Gastrocnemius medialis (tissue), 4 donors: Measurements from ENCODE around the gene ANKS1B. TPM values are rescaled to one million over a fixed set of nuclear protein-coding genes. Genes with fewer than 3 reads are reported as not detected.

Experiments
- ATAC-seq, 2 donors: fragments of 150-250 bp; one replicate each; pipeline ENCODE4 v1.9.1; 2016
- DNase-seq, 2 donors: peaks; one replicate each; pipeline ENCODE4 v3.0.0-alpha.2; 2019
- H3K27ac ChIP-seq, 4 donors: fragments of 200-600 bp; sonication (generic); 1 replicate in 1 of 4; 2 replicates in 3 of 4; pipeline ENCODE4 v1.5.1; 2016 to 2018; ENCODE audit warnings: mild to moderate bottlenecking in 2 of 4, moderate library complexity in 1 of 4
- H3K27me3 ChIP-seq, 3 donors: fragments of 200-600 bp; sonication (generic) in 2 of 3; 1 replicate in 1 of 3; 2 replicates in 2 of 3; pipeline versions ENCODE4 v1.5.1 to v1.6.0; 2016 to 2019; ENCODE audit warnings: mild to moderate bottlenecking in 1 of 3, moderate library complexity in 1 of 3
- H3K36me3 ChIP-seq, 2 donors: fragments of 200-600 bp; sonication (generic) in 1 of 2; one replicate each; pipeline ENCODE4 v1.5.1; 2017 to 2018
- H3K4me1 ChIP-seq, 2 donors: fragments of 200-600 bp; sonication (generic) in 1 of 2; one replicate each; pipeline ENCODE4 v1.5.1; 2016 to 2017; ENCODE audit warnings: mild to moderate bottlenecking in 2 of 2
- H3K4me3 ChIP-seq, 4 donors: fragments of 200-600 bp; sonication (generic) in 3 of 4; 1 replicate in 1 of 4; 2 replicates in 3 of 4; pipeline ENCODE4 v1.5.1; 2016 to 2019; ENCODE audit warnings: mild to moderate bottlenecking in 2 of 4
- H3K9me3 ChIP-seq, 3 donors: fragments of 200-600 bp; sonication (generic) in 2 of 3; 1 replicate in 1 of 3; 2 replicates in 2 of 3; pipeline ENCODE4 v1.5.1; 2016 to 2019
- POLR2A ChIP-seq, 2 donors: fragments of 450-650 bp; IDR thresholded peaks; one replicate each; pipeline ENCODE4 v1.6.1; 2017; ENCODE audit warnings: antibody characterized with exemption in 2 of 2, mild to moderate bottlenecking in 2 of 2, moderate library complexity in 2 of 2
- in situ Hi-C, 4 donors: fragments of 200-750 bp; cut with MboI; loops; one replicate each; pipeline versions ENCODE4 v1.15.0 to v1.8.0; 2017; ENCODE audit warnings: low sequenced_read_pairs in 4 of 4
- intact Hi-C: fragments of 100-400 bp; cut with DNase I; formaldehyde crosslinking; loops from one replicate; pipeline ENCODE4 v1.15.1; 2023; ENCODE audit warnings: low total_unique reads
- total RNA-seq, 4 donors: library from RNA; depleted of rRNA; stranded (reverse); fragments of >200 nt; gene quantifications; one replicate each; pipeline versions ENCODE4 v1.1.0 to v1.2.3, GENCODE V29; 2016
- TF ChIP-seq, protein P1 (sequence below), 5 experiments: fragments of 450-650 bp in 3 of 5; fragments of 200-600 bp in 2 of 5; sonication (generic) in 2 of 5; IDR thresholded peaks in 4 of 5; conservative IDR thresholded peaks in 1 of 5; 1 replicate in 4 of 5; 2 replicates in 1 of 5; pipeline ENCODE4 v1.5.1; 2016 to 2019; ENCODE audit warnings: antibody characterized with exemption in 5 of 5, mild to moderate bottlenecking in 3 of 5, moderate library complexity in 3 of 5

Gene ANKS1B
- total RNA-seq, 4 donors from 2014 or later, result 3.9 to 14.5 (median 5.7) TPM

DNA sequence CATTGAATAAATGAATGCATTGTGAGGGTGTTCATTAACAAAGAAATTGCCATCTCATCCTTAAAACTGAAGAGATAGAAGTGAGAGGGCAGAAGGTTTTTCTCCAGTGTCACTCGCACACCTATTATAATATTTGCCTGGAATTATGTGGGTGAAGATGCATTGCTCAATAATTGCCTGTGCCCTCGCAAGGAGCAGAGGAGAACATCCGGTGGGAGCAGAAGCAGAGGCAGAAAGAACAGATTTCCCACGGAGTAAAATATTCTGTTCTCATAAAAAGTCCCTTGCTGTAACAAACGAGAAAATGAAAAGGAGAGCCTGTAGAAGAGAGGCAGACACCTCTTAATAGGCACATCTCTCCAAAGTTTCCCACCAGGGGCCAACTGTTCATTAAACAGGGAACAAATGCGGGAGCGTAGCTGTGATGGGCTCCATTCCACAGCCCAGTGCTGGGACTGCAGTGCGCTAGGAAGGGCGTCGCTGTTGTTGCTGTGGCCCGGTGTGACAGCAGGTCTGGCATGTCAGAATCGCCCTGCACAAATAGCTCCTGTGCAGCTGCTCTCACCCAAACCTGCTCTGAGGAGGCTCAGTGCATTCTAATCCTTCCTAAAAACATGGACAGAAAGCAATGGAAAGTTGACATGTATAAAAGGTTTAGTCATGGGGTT, 979.8 kb downstream of the ANKS1B start:
- no peak for DNase-seq
- no peak for TF ChIP-seq POLR2A (IDR thresholded peaks at IDR 0.05)
- TF ChIP-seq, protein P1, sequence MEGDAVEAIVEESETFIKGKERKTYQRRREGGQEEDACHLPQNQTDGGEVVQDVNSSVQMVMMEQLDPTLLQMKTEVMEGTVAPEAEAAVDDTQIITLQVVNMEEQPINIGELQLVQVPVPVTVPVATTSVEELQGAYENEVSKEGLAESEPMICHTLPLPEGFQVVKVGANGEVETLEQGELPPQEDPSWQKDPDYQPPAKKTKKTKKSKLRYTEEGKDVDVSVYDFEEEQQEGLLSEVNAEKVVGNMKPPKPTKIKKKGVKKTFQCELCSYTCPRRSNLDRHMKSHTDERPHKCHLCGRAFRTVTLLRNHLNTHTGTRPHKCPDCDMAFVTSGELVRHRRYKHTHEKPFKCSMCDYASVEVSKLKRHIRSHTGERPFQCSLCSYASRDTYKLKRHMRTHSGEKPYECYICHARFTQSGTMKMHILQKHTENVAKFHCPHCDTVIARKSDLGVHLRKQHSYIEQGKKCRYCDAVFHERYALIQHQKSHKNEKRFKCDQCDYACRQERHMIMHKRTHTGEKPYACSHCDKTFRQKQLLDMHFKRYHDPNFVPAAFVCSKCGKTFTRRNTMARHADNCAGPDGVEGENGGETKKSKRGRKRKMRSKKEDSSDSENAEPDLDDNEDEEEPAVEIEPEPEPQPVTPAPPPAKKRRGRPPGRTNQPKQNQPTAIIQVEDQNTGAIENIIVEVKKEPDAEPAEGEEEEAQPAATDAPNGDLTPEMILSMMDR (IDR thresholded peaks at IDR 0.05 in 4 of 5, conservative IDR thresholded peaks at IDR 0.05 in 1 of 5), result no peak
- in situ Hi-C loops, result loop anchor here in 1 of 4 donors (25.0 kb wide), 1 partner anchor 318 kb away; no protein-coding TSS in a partner anchor

DNA sequence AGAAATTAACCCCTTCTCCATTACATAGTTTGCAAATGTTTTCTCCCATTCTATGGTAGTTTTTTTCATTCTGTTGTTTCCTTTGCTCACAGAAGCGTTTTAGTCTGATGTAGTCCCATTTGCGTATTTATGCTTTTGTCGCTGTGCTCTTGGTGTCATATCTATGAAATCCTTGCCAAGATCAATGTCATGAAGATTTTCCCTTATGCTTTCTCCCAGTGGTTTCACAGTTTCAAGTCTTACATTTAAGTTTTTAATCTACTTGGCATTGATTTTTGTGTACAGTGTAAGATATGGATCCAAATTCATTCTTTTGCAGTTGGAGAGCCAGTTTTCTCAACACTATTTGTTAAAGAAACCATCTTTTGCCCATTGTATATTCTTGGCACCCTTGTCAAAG, 982.0 kb downstream of the ANKS1B start:
- in situ Hi-C loops, result loop anchor here in 1 of 4 donors (25.0 kb wide), 1 partner anchor 315 kb away; no protein-coding TSS in a partner anchor
- Histone ChIP-seq H3K27me3 (no peaks in the 10 kb centered on the region), H3K9me3 (no peaks in the 10 kb centered on the region), H3K4me3 (no peak overlapping the region), H3K27ac (no peak overlapping the region), H3K36me3 (no peaks in the 10 kb centered on the region), H3K4me1 (no peaks in the 10 kb centered on the region)
- intact Hi-C loops, result no loop called here
- TF ChIP-seq, protein P1 (IDR thresholded peaks at IDR 0.05 in 4 of 5, conservative IDR thresholded peaks at IDR 0.05 in 1 of 5), result no peak
- no peak for TF ChIP-seq POLR2A (IDR thresholded peaks at IDR 0.05)
- DNase-seq (no peak), ATAC-seq (no peak)

More for the DNA sequence above, 979.8 kb downstream of the ANKS1B start:
- Histone ChIP-seq H3K27ac (no peak overlapping the region), H3K4me3 (no peak overlapping the region), H3K9me3 (no peaks in the 10 kb centered on the region), H3K27me3 (no peaks in the 10 kb centered on the region), H3K36me3 (no peaks in the 10 kb centered on the region), H3K4me1 (no peaks in the 10 kb centered on the region)
- intact Hi-C loops, result no loop called here
- ATAC-seq, result no peak

DNA sequence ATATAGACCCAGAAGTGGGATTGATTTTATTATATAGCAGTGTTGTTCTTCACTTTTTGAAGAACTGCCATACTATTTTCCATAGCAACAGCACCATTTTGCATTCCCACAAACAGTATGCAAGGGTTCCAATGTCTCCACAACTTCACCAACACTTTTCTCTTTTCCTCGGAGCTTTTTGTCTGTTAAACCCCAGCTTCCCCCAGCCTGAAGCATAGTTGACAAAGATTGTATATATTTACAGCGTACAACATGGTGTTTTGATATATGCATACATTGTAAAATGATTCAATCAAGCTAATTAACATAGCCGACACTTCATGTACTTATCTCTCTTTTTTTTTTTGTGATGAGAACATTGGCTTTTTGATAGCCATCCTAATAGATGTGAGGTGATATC, 982.6 kb downstream of the ANKS1B start:
- in situ Hi-C loops (loop anchor here in 1 of 4 donors (25.0 kb wide), 1 partner anchor 315 kb away; no protein-coding TSS in a partner anchor), intact Hi-C loops (no loop called here)
- no peak for DNase-seq
- TF ChIP-seq POLR2A (IDR thresholded peaks at IDR 0.05), result no peak
- Histone ChIP-seq H3K27ac (no peak overlapping the region), H3K27me3 (no peaks in the 10 kb centered on the region), H3K4me3 (no peak overlapping the region), H3K9me3 (no peaks in the 10 kb centered on the region), H3K36me3 (no peaks in the 10 kb centered on the region), H3K4me1 (no peaks in the 10 kb centered on the region)
- no peak for ATAC-seq

DNA sequence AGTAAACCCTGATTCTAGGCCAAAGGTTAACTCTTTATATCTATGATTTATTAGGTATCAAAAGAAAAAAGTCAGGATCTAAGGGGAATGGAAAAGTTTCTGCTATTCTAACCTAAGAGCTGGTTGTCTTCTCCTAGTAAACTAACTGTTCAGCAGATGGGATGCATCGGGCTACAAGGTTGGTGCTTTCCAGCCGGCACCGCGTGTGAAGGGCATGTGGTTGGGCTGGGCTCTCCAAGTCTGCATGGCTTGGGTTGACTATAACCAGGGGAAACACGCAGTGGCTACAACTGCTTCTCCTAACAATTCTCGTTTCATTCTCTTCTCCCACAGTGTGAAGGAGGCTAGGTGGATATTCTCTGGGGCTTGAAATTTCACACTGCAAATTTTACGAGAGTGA, 985.2 kb downstream of the ANKS1B start:
- Histone ChIP-seq H3K27me3 (no peaks in the 10 kb centered on the region), H3K9me3 (no peaks in the 10 kb centered on the region), H3K36me3 (no peaks in the 10 kb centered on the region), H3K4me1 (no peaks in the 10 kb centered on the region), H3K27ac (no peak overlapping the region), H3K4me3 (no peak overlapping the region)
- TF ChIP-seq, protein P1 (IDR thresholded peaks at IDR 0.05 in 4 of 5, conservative IDR thresholded peaks at IDR 0.05 in 1 of 5), result no peak
- no peak for TF ChIP-seq POLR2A (IDR thresholded peaks at IDR 0.05)
- no peak for DNase-seq
- intact Hi-C loops, result no loop called here
- ATAC-seq, result no peak
- in situ Hi-C loops, result loop anchor here in 3 of 4 donors (25.0 kb wide), 3 partner anchors 262 to 437 kb away; no protein-coding TSS in a partner anchor

DNA sequence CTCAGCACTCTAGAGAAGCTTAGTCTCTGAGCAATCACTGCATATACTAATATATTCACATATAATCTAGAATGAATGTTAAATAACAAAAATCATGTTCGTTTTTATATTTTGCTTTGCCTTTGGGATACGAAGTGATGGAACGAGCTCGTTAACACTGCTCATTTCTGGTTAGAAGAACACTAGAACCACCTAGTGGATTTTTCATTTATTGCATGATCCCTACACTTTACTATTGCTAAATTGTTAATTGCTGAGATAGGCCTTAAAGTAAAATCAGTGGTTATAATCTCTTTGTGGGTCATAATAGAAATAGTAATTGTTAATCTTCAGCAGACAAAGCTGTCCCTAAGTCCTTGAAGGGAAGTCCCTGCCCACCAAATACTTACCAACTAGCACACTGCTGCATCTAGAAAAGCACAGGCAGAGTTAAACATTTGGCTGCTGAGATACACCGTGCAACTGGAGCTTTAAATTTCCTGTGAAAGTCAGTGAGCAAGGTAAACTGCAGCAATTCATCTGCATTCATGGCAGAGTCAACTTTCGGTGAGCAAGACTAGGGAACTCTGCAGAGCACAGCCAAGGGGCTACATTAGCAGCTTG, 985.9 kb downstream of the ANKS1B start:
- Histone ChIP-seq H3K27me3 (no peaks in the 10 kb centered on the region), H3K4me1 (no peaks in the 10 kb centered on the region), H3K27ac (no peak overlapping the region), H3K36me3 (no peaks in the 10 kb centered on the region), H3K4me3 (no peak overlapping the region), H3K9me3 (no peaks in the 10 kb centered on the region)
- intact Hi-C loops (loop anchor here (1.0 kb wide), 1 partner anchor 299 kb away; no protein-coding TSS in a partner anchor), in situ Hi-C loops (loop anchor here in 3 of 4 donors (25.0 kb wide), 3 partner anchors 261 to 436 kb away; no protein-coding TSS in a partner anchor)
- no peak for TF ChIP-seq POLR2A (IDR thresholded peaks at IDR 0.05)
- TF ChIP-seq, protein P1 (IDR thresholded peaks at IDR 0.05 in 4 of 5, conservative IDR thresholded peaks at IDR 0.05 in 1 of 5), result peak; percentile 29 to 64 (median 51)
- ATAC-seq, result peak; percentile 45 to 69
- DNase-seq, result no peak
